CD4-positive, alpha-beta T cell treated with Interferon alpha-2 for 1 hour (primary cell): Measurements from ENCODE around the gene MCU.
"Not testable (repeated sequence)": the region's sequence is repeated elsewhere in the genome, so short reads cannot be mapped to it uniquely, and the experiment has no call there.

ENCODE experiments used
- DNase-seq, 2 donors: peaks; one replicate each; pipeline ENCODE4 v3.0.0-alpha.2; 2020 to 2022

Gene MCU

GRCh38 chr10:72912736-72913135 lies 220.8 kb downstream of the MCU start:
- DNase-seq, result no peak

- DNase-seq, result no peak
Observed at GRCh38 chr10:72913287-72913686, 221.3 kb downstream of the MCU start.

GRCh38 chr10:72917201-72917600 lies 225.3 kb downstream of the MCU start:
- DNase-seq, result not testable (repeated sequence)

- not testable (repeated sequence) for DNase-seq
Observed at GRCh38 chr10:72917803-72918332, 225.9 kb downstream of the MCU start.

- DNase-seq, result no peak
Observed at GRCh38 chr10:72918352-72918751, 226.4 kb downstream of the MCU start.

GRCh38 chr10:72921147-72921683 lies 229.3 kb downstream of the MCU start:
- DNase-seq, result not testable (repeated sequence)

GRCh38 chr10:72924351-72924750 lies 232.4 kb downstream of the MCU start:
- no peak for DNase-seq

- DNase-seq, result no peak
Observed at GRCh38 chr10:72925951-72926465, 234.1 kb downstream of the MCU start.

- no peak for DNase-seq
Observed at GRCh38 chr10:72927485-72927884, 235.5 kb downstream of the MCU start.

- DNase-seq, result no peak
Observed at GRCh38 chr10:72928798-72929197, 236.9 kb downstream of the MCU start.

- no peak for DNase-seq
Observed at GRCh38 chr10:72930276-72930675, 238.3 kb downstream of the MCU start.

- DNase-seq, result no peak
Observed at GRCh38 chr10:72932259-72933015, 240.5 kb downstream of the MCU start.

GRCh38 chr10:72935361-72935760 lies 243.4 kb downstream of the MCU start:
- DNase-seq, result no peak
